HuH-7 (cell line): ENCODE results near the gene FDXACB1.
"Not testable (repeated sequence)": the region's sequence is repeated elsewhere in the genome, so short reads cannot be mapped to it uniquely, and the experiment has no call there.

Experiments used
- DNase-seq: peaks from one replicate; pipeline ENCODE4 v3.0.0; 2011; ENCODE audit warnings: low spot score

Gene FDXACB1

DNA sequence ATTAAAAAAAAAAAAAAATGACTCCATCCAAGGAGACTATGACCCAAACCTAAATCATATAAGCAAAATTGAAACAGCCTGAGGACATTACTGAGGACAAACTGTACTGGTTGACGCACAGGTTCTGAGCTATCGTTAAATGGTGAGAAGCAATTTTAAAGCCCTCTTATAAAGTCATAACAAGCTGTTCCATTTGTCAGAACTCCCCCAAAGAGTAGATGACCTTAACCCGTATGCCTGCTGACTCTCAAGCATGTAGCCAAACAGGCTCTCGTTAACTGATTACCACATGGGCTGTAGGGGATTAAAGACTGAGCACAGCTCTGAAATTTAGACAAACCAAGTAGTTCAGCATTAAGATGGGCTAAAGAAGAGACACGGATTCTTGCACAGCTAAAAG lies 30.4 kb upstream of the FDXACB1 start:
- DNase-seq: no peak

DNA sequence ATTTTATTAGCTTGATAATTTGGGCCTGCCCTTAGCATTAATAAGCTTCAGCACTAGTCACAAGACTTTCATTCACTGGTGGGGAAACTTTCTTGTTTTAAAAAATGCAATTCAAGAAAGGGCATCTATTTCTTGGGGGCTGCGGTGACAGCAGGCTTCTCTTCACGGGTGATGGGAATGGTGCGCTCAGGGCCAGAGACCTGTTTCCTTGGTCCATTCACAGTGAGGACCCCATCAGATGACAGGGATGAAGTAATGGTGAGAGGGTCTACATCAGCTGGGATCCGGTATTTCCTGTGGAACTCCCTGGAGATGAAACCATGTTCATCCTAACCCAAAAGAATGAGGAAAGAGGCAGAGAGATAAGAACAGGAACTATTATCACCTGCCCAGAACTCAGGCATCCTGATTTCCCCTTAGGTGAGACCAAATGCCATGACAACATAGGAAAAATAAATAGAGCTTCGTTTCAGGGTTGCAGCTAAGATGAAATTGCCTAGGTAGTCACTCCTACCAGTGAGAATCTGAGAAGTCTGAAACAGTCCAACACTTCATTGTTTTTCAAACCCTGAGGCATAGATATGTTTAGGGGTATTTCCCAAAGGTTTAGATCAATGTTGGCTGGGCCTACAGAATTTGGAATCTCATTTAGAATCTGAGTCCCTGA lies 29.8 kb upstream of the FDXACB1 start:
- no peak for DNase-seq

DNA sequence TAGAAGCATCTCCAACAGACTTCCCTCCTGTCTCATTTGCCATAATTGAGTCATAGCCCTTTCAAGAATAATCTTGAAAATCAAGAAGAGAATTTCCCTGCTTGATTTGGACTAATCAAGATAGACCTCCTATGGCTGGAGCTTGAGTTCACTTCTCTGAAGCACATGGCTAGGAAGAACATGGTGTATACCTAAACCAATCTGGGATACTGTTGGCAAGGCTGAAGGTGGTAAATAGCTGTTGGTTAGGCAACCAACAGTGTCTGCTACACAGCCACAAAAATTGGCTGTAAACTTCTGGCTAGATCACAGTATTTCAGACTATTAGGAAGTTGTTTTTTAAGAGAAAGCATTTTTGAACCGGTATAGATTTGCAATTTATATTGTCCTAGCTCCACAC lies 27.7 kb upstream of the FDXACB1 start:
- DNase-seq: no peak

DNA sequence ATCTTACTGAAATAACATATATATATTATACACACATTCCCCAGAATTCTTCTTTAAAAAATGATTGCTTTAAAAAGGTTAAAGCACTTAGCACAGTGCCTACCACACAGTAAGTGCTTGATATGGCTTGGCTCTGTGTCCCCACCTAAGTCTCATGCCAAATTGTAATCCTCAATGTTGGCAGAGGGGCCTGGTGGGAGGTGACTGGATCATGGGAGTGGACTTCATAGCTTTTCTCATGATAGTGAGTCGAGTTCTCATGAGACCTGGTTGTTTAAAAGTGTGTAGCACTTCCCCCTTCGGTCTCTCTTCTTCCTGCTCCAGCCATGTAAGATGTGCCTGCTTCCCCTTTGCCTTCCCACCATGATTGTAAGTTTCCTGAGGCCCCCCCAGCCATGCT lies 26.4 kb upstream of the FDXACB1 start:
- no peak for DNase-seq

DNA sequence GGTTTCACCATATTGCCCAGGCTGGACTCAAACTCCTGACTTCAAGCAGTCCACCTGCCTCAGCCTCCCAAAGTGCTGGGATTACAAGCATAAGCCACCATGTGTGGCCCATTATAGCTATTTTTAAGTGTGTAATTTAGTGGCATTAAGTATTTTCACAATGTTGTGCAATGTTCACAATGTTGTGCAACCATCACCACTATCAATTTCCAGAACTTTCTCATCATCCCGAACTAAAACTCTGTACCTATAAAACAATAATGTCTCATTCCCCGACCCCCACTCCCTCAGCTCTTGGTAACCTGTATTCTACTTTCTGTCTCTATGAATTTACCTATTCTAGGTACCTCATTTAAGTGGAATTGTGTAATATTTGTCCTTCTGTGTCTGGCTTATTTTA lies 7.9 kb upstream of the FDXACB1 start:
- DNase-seq: no peak

DNA sequence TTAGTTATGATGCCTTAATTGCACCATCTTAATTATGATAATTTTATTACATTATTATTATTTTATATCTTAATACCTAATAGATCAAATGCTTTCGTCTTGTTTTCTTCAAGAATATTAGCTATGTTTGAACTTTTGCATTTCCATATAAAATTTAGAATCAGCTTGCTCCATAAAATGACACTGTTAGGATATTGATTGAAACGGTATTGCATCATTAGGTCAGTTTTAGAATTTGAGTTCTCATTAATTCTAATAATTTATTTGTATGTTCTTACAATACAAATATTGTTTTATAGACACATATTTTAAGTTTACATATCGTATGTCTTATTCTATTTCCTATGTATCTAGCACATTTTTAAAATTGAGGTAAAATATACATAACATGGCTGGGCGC lies 7.1 kb upstream of the FDXACB1 start:
- DNase-seq: no peak

DNA sequence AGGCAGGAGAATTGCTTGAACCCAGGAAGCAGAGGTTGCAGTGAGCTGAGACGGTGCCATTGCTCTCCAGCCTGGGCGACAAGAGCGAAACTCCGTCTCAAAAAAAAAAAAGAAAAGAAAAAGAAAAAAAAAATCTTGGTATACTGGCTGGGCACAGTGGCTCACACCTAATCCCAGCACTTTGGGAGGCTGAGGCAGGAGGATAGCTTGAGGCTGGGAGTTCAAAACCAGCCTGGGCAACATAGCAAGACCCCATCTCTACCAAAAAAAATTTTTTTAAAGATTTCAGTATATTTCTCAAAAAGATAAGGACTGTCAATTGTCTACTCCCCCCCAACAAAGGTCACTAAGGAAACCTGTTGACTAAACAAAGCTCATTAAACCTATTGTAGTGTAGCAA lies 6.1 kb upstream of the FDXACB1 start:
- DNase-seq: not testable (repeated sequence)

DNA sequence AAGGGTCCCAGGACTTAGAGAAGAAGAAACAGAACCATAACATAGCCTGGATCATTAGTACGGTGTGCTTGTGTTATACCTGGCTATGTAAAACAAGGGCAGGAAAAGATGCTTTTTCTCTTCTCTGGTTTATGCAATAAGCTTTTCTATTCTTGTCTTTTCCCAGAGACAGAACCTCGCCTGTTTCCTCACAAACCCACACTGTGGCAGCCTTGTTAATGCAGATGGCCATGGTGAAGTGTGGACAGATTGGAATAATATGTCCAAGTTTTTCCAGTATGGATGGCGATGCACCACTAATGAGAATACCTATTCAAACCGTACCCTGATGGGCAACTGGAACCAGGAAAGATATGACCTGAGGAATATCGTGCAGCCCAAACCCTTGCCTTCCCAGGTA lies 3.2 kb upstream of the FDXACB1 start:
- no peak for DNase-seq

DNA sequence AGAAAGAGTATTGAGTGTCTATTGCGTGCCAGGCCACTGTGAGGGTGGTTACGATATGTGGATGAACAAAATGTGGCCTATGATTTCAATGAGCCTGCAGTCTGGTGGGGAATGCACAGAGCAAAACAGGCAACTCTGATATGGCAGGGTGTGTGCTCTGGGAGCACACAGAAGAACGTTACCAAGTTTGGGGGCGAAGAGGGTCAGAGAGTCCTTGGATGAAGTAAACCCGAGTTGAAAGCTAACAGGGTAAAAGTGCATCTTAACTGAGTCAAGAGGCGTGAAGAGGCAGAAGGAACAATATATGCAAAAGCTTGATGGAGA lies 634 bp upstream of the FDXACB1 start:
- no peak for DNase-seq

DNA sequence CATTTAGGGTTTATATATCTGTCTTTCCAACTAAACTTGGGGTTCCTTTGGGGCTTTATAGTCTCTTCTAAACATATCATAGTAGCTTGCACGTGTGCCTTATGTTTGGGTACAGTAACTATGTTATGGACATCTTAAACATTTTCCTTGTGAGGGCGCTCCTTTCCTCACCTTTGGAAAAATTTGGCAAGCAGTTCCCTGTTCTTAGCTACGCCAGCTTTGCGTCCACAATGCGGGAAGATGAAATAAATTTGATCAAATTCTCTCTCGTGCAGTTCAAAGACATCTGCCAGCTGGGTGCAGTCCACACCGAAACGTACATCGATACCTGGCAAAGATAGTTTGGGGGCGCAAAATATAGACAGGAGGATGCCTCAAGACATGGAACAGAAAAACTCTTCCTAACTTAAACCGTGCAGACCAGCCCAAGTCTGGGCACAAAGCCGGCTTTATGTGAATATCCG lies 548 bp downstream of the FDXACB1 start:
- DNase-seq: no peak

DNA sequence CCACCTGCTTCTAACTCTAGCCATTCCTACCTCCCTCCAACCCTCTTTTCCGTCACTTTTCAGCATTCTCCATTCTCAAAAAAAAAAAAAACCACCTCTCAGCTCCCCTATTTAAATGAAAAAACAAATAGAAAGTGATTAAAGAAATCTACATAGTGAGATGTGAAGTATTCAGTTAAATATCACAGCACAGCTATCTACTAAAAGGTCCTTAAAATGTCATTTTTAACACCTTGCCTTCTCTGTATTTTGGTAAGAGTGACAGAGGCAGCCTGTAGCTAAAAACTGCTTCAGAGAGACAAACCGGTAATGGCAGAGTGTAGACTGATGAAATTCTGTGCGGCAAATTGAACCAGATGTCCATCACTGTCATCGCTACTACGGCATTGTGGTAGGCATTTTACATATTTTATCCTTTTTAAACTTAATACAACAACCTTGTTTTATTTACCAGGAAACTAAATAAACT lies 7.2 kb downstream of the FDXACB1 start:
- no peak for DNase-seq

DNA sequence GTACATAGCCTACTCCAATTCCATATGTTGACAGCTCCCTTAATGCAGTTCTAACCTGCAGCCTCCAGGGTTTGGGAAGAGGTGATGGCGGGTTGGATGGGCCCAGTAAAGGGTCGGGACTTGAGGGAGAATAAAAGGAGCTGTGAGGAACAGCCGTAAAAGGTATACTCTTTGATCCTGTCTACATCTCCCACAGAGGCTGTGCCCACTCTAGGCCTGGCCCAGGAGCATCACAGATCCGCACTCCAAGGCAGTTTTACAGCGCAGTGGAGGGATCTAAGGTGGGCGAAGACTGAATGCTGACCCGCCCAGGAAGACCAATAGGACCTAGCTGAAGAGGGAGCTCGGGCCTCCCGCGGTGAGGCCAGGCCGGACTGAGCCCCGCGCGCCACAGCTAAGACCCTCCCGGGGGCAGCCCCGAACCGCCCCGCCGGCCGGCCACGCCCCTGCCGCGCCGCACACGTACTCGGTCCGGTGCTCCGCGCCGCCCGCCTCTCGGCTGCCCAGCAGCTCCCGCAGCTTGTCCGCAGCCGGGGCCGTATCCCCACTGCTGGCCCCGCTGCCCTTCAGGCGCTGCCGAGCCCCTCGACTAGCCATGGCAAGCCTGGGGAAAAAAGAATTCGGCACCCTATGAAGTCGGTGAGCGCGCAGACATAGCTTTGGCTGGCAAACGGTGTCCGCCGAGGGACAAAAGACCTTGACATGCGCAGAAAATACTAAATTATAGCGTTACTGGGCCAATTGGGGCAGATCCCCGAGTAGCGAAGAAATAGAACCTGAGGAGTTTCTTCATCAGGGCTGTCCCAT lies 7.9 kb downstream of the FDXACB1 start, which contains the start of gene ALG9:
TSS of gene ALG9 (minus strand) at position 696 of the 807 bp plus-strand sequence. CDS start at position 597, 99 bp downstream.
- peak; percentile 71 for DNase-seq

DNA sequence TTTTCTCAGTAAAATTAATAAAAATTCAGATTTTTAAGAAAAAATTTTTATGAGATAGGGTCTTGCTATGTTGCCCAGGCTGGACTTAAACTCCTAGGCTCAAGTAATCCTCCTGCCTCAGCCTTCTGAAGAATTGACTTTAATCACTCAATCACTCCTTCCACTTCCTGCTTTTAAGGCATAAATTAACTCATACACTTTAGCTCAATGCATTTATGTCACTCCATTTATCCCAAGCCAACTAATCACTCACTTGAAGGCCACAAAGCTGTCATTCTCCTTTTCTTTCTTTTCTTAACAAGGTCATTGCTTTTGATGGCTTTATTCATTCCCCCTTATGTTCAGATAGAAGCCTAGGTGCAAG lies 8.5 kb downstream of the FDXACB1 start:
- DNase-seq: no peak

DNA sequence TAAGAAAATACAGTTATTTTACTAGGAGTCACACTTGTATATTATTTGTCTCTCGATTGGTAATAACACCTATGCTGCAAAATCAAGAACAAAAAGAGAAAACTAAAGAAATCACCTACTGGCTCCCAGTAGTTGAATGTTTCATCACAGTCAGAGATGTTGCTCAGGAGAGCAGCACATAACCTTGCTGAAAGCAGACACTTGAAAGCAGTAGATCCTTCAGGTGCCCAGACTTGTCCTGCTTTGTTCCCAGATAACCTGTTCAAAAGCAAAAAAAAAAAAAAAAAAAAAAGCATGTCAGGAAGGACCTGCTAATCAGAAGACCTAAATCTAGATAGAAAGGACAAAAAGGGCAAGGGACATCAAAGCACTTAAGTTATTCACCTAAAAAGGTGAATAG lies 8.9 kb downstream of the FDXACB1 start:
- DNase-seq: no peak

DNA sequence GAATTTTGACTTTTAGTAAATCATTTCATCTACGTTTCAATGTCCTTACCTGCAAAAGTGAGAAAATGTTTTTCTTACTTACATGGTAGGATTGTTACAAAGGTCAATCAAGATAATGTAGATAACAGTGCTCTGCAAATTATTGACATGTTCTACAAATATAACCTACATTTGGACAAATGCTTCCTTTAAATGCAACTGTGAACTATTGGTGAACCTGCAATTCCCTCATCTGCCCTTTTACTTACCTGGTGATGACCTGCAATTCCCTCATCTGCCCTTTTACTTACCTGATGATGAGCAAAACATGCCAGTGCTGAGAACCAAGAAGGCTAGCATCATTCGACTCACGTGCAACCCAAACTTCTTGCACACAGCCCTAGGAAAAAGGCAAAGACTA lies 18.7 kb downstream of the FDXACB1 start:
- no peak for DNase-seq

DNA sequence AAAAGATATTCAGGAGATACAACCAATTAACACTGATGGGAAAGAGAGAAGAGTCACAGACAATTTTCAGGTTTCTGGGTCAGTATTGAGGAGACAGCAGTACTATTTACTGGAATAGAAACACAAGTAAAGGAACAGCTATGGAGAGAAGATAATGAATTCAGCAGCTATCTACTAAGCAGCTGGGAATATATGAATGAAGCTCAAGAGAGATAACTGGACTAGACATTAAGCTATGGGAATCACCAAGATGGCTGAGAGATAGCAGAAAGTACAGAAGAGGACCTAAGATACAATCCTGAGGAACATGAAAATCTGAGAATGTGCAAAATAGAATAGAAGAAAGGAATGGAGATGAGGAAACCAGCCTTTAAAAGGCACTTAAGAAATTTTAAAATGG lies 23.5 kb downstream of the FDXACB1 start:
- no peak for DNase-seq

DNA sequence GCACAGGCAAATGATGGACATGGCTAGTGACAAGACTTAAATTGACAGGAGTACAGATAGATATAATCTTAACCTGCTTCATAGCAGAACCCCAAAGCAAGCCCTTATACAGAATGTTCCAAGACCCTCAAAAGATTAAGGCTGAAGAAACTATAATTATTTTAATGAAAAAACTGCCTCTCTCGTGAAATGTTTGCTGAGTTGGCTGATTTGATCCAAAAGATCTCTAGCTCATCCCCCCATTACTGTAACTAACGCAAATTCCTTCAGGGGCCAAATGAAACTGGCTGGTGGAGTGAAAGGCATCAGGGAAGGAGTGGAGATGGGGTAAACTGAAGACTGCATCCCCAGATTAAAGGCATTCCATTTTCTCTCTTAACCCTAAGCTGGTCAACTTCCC lies 26.9 kb downstream of the FDXACB1 start:
- DNase-seq: no peak

DNA sequence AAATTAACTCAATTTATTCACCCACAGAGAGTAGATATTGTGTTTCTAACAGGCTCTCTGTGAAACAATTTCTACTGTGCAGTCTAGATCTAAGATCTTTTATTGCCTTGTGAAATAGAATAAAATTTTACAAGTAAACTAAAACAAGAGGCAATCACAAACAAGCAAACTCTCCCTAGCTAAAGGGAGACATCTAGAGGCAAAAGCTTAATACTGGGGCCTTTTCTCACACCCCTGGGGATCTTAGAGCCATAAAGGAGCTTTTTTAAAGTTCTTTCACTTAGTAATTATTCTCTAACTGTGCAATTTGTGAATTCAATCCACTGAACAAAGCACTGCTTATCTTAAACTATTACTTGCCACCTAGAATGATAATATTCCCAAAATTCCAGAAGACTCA lies 27.3 kb downstream of the FDXACB1 start:
- DNase-seq: no peak

DNA sequence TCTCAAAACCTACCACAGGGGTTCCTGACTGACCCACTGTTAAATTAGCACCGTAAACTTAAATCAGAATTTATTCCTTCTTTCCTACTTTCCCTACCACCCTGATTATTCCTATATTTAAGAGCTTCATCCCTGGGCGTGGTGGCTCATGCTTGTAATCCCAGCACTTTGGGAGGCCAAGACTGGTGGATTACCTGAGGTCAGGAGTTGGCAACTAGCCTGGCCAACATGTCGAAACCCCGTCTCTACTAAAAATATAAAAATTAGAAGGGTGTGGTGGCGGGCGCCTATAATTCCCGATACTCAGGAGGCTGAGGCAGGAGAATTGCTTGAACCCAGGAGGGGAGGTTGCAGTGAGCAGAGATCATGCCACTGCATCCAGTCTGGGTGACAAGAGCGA lies 27.9 kb downstream of the FDXACB1 start:
- no peak for DNase-seq

DNA sequence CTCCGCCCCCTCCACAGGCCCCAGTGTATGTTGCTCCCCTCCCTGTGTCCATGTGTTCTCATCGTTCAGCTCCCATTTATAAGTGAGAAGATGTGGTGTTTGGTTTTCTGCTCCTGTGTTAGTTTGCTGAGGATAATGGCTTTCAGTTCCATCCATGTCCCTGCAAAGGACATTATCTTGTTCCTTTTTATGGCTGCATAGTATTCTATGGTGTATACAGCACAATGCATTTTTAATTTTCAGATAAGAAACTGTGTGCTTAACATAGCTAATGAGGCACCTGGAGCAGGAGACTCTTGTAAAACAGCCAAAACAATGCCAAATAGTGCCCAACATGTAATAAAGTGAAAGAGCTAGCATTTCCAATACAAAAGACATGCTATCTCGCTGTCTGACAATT lies 29.3 kb downstream of the FDXACB1 start:
- DNase-seq: no peak

DNA sequence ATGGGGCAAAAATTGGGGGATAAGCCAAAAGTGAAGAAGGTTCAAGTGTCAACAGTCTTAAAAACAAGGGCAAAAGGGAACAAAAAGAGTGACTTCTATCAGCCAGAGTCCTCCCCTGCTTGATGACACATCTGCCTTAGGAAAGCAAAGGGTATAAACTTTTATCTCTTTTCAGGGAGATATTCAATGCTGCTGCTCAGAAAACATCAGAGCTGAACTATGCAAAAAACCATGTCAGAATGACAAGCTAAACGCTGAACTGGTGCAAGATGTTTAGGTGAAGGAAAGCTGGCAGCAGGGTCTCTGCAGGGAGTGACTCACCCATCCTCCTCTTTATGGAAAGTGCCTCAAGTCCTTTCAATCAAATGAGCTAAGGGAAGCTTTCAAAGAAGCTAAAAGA lies 32.3 kb downstream of the FDXACB1 start:
- DNase-seq: no peak

DNA sequence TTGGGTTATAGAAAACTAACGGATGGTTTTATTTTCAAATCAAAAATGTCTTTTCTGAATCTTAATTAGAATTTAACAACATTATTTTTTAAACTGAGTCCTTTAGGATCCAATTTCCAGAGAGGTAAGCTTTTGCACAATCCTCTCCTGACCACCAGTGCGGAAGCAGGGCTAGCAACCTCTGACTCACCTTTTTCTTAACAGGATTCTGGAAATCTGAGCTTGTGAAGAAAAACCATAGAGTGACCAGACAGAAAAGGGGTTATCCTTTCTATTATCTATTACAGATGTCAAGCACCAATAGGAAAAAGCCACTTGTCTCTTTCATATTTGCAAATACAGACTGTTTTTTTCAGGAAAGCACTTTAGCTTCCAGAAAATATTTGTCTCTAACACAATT lies 32.9 kb downstream of the FDXACB1 start:
- no peak for DNase-seq

DNA sequence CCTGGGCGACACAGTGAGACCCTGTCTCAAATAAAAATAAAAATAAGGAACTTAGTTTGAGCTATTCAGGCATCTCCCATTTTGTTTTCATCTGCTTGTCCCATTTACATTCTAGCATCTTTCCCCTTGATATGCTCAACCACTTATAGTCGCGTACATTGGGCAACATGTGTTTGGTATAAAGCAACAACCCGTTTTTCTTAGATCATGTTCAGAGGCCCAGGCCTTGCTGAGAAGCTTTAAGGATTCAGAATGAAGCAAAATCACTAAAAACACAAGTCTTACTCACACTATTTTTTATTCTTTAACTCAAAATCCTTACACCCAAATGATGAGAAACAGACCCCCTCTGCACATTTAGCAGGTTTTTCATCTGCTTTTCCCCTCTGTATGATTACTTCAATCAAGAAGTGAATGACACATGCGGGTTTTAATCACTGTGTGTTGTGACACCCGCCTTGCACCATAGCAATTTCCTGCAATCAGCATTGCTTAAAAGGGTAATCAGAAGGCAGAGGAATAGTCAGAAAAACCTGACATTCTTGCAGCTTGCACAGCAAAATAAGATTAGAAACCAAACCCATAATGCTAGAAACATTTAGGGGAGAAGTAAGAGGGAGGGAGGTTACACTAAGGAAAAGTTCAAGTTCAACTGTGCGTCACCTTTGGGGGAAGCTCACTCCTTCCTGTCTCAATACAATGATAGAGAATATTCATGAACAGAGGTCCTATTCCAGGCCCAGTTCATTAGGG lies 33.5 kb downstream of the FDXACB1 start:
- DNase-seq: no peak
